WTC11 (cell line): ENCODE results near the gene GASK1A. TPM values are rescaled to one million over a fixed set of nuclear protein-coding genes. Genes with fewer than 3 reads are reported as not detected.

Experiments
- ATAC-seq: fragments of 200-7000 bp; cut with Tn5 transposase; 2 replicates; pipeline ENCODE4 v1.10.0; 2021; ENCODE audit warnings: mild to moderate bottlenecking, moderate library complexity
- CTCF ChIA-PET: fragments of 300-600 bp; sonication (Branson Sonifier 250); formaldehyde crosslinking; loops from one replicate; lab custom pipeline; 2021; ENCODE audit warnings: antibody characterized with exemption; lab: Charles Lee
- POLR2A ChIA-PET: fragments of 350-600 bp; sonication (Branson Sonifier 250); formaldehyde crosslinking; loops from one replicate; lab custom pipeline; 2021; ENCODE audit warnings: antibody characterized with exemption; lab: Charles Lee
- DNase-seq: peaks from one replicate; pipeline ENCODE4 v3.0.0; 2021; ENCODE audit warnings: low spot score
- H3K27ac Mint-ChIP-seq: 2 replicates; pipeline ENCODE4 v1.8.0; 2021; ENCODE audit warnings: mixed read lengths
- H3K27me3 Mint-ChIP-seq: 2 replicates; pipeline ENCODE4 v1.8.0; 2021; ENCODE audit warnings: low read depth, mild to moderate bottlenecking, moderate library complexity, mixed read lengths
- H3K36me3 Mint-ChIP-seq: 2 replicates; pipeline ENCODE4 v1.8.0; 2021; ENCODE audit warnings: mixed read lengths
- H3K4me1 Mint-ChIP-seq: 2 replicates; pipeline ENCODE4 v1.8.0; 2022; ENCODE audit warnings: mixed read lengths
- H3K4me3 Mint-ChIP-seq: 2 replicates; pipeline ENCODE4 v1.8.0; 2021; ENCODE audit warnings: mild to moderate bottlenecking, moderate library complexity, mixed read lengths
- H3K9me3 Mint-ChIP-seq: 2 replicates; pipeline ENCODE4 v1.8.0; 2021; ENCODE audit warnings: mixed read lengths
- ATF3 ChIP-seq: sonication (generic); formaldehyde crosslinking; conservative IDR thresholded peaks from 2 replicates; pipeline ENCODE4 v1.8.1; 2022; ENCODE audit warnings: mild to moderate bottlenecking, missing genetic modification reagents
- ATF6 ChIP-seq: sonication (generic); formaldehyde crosslinking; IDR thresholded peaks from 2 replicates; pipeline ENCODE4 v1.8.1; 2023; ENCODE audit warnings: mild to moderate bottlenecking, missing genetic modification reagents
- CREM ChIP-seq: sonication (generic); formaldehyde crosslinking; IDR thresholded peaks from 2 replicates; pipeline ENCODE4 v1.8.1; 2022; ENCODE audit warnings: mild to moderate bottlenecking, missing genetic modification reagents, moderate library complexity
- E2F4 ChIP-seq: sonication (generic); formaldehyde crosslinking; IDR thresholded peaks from 2 replicates; pipeline ENCODE4 v1.8.1; 2022; ENCODE audit warnings: low read depth, mild to moderate bottlenecking, moderate library complexity, missing genetic modification reagents, borderline replicate concordance
- ERG ChIP-seq: fragments of 250-450 bp; sonication (Bioruptor Pico); IDR thresholded peaks from 2 replicates; pipeline ENCODE4 v1.8.0; 2021; ENCODE audit warnings: mild to moderate bottlenecking
- FOXP1 ChIP-seq: sonication (generic); formaldehyde crosslinking; IDR thresholded peaks from 2 replicates; pipeline ENCODE4 v1.8.0; 2022; ENCODE audit warnings: missing genetic modification reagents, mild to moderate bottlenecking, moderate library complexity, borderline replicate concordance
- GABPB1 ChIP-seq: sonication (generic); formaldehyde crosslinking; IDR thresholded peaks from 2 replicates; pipeline ENCODE4 v1.8.1; 2023; ENCODE audit warnings: mild to moderate bottlenecking, missing genetic modification reagents
- GRHL2 ChIP-seq: fragments of 250-450 bp; sonication (Bioruptor Pico); IDR thresholded peaks from 2 replicates; pipeline ENCODE4 v1.8.0; 2022; ENCODE audit warnings: mild to moderate bottlenecking, moderate library complexity; ENCODE audit not compliant: insufficient replicate concordance, severe bottlenecking
- GTF2I ChIP-seq: fragments of 250-450 bp; sonication (Bioruptor Pico); conservative IDR thresholded peaks from 2 replicates; pipeline ENCODE4 v1.4.0; 2021; ENCODE audit warnings: mild to moderate bottlenecking
- HMGA2 ChIP-seq: fragments of 250-450 bp; sonication (Bioruptor Pico); IDR thresholded peaks from 2 replicates; pipeline ENCODE4 v1.4.0; 2021; ENCODE audit warnings: mild to moderate bottlenecking, moderate library complexity
- IRF1 ChIP-seq: sonication (generic); formaldehyde crosslinking; IDR thresholded peaks from 2 replicates; pipeline ENCODE4 v1.8.0; 2023; ENCODE audit warnings: missing genetic modification reagents
- NFE2L1 ChIP-seq: sonication (generic); formaldehyde crosslinking; IDR thresholded peaks from 2 replicates; pipeline ENCODE4 v1.8.1; 2023; ENCODE audit warnings: missing genetic modification reagents
- PREB ChIP-seq: sonication (generic); formaldehyde crosslinking; IDR thresholded peaks from 2 replicates; pipeline ENCODE4 v1.8.1; 2022; ENCODE audit warnings: mild to moderate bottlenecking, missing genetic modification reagents, moderate library complexity, borderline replicate concordance
- SMAD3 ChIP-seq: sonication (generic); formaldehyde crosslinking; IDR thresholded peaks from 2 replicates; pipeline ENCODE4 v1.8.0; 2022; ENCODE audit warnings: missing genetic modification reagents, mild to moderate bottlenecking, borderline replicate concordance
- SOX15 ChIP-seq: fragments of 250-450 bp; sonication (Bioruptor Pico); IDR thresholded peaks from 2 replicates; pipeline ENCODE4 v1.9.0; 2021; ENCODE audit warnings: mild to moderate bottlenecking
- TEAD1 ChIP-seq: sonication (generic); formaldehyde crosslinking; IDR thresholded peaks from 2 replicates; pipeline ENCODE4 v1.8.0; 2022; ENCODE audit warnings: mild to moderate bottlenecking, missing genetic modification reagents
- ZBTB21 ChIP-seq: sonication (generic); formaldehyde crosslinking; IDR thresholded peaks from 2 replicates; pipeline ENCODE4 v1.8.1; 2023; ENCODE audit warnings: mild to moderate bottlenecking, missing genetic modification reagents, borderline replicate concordance
- ZMAT4 ChIP-seq: fragments of 250-450 bp; sonication (Bioruptor Pico); IDR thresholded peaks from 2 replicates; pipeline ENCODE4 v1.9.0; 2021; ENCODE audit warnings: mild to moderate bottlenecking
- ZNF263 ChIP-seq: sonication (generic); formaldehyde crosslinking; IDR thresholded peaks from 2 replicates; pipeline ENCODE4 v1.8.1; 2022; ENCODE audit warnings: low read depth, mild to moderate bottlenecking, moderate library complexity, missing genetic modification reagents
- ZNF317 ChIP-seq: sonication (generic); formaldehyde crosslinking; IDR thresholded peaks from 2 replicates; pipeline ENCODE4 v1.8.1; 2023; ENCODE audit warnings: low read depth, mild to moderate bottlenecking, moderate library complexity, missing genetic modification reagents, borderline replicate concordance
- ZNF512 ChIP-seq: sonication (generic); formaldehyde crosslinking; IDR thresholded peaks from 2 replicates; pipeline ENCODE4 v1.8.1; 2022; ENCODE audit warnings: missing genetic modification reagents, borderline replicate concordance
- total RNA-seq: library from RNA; stranded (reverse); gene quantifications from 3 replicates; pipeline ENCODE4 v1.2.3, GENCODE V29; 2021

Gene GASK1A
- total RNA-seq, 1 experiment from 2014 or later = 9.6 TPM

- TF ChIP-seq ATF6 (CRISPR knock-in tag) (no peak), ZMAT4 (CRISPR knock-in tag) (no peak)
These were observed 41.8 kb upstream of the GASK1A start (continued) for GRCh38 chr3:42937334-42937733.

- no peak for DNase-seq
- CTCF ChIA-PET = interaction anchor here (2.6 kb wide), 1 partner anchor 19 kb away, joined by 7 read pairs; no protein-coding TSS in a partner anchor
- no peak overlapping the region for H3K27ac Mint-ChIP-seq
- H3K4me1 Mint-ChIP-seq = no peaks in the 10 kb centered on the region
- POLR2A ChIA-PET = no interaction called here
- no peaks in the 10 kb centered on the region for H3K9me3 Mint-ChIP-seq
- H3K36me3 Mint-ChIP-seq = no peaks in the 10 kb centered on the region
- no peaks in the 10 kb centered on the region for H3K27me3 Mint-ChIP-seq
- no peak for TF ChIP-seq FOXP1
- peak; percentile 90 for TF ChIP-seq HMGA2 (CRISPR knock-in tag)
- no peak for TF ChIP-seq ZNF263 (CRISPR knock-in tag)
- TF ChIP-seq ZBTB21 (CRISPR knock-in tag) = no peak
- no peak for TF ChIP-seq SMAD3
- H3K4me3 Mint-ChIP-seq = no peak overlapping the region
- ATAC-seq = no peak
These were observed 36.4 kb upstream of the GASK1A start for GRCh38 chr3:42942693-42943092.

GRCh38 chr3:42946050-42946449, 33.1 kb upstream of the GASK1A start:
- no peaks in the 10 kb centered on the region; the same call in 1 of the 2 replicates for H3K27me3 Mint-ChIP-seq
- TF ChIP-seq ZNF263 (CRISPR knock-in tag) (no peak), GRHL2 (CRISPR knock-in tag) (no peak), TEAD1 (CRISPR knock-in tag) (no peak), ZNF317 (CRISPR knock-in tag) (no peak), NFE2L1 (CRISPR knock-in tag) (no peak), SMAD3 (no peak), GTF2I (CRISPR knock-in tag) (no peak), ERG (CRISPR knock-in tag) (no peak), GABPB1 (no peak), ATF3 (CRISPR knock-in tag) (no peak), SOX15 (CRISPR knock-in tag) (no peak), E2F4 (no peak), ZNF512 (no peak), PREB (no peak), CREM (CRISPR knock-in tag) (no peak), IRF1 (no peak)
- TF ChIP-seq, all 79 proteins: peak for 0
- Mint-ChIP-seq H3K9me3 (peaks cover 4% of the 10 kb centered on the region; the same call in 1 of the 2 replicates), H3K4me1 (no peaks in the 10 kb centered on the region), H3K4me3 (no peak overlapping the region), H3K36me3 (no peaks in the 10 kb centered on the region), H3K27ac (no peak overlapping the region)
- ChIA-PET POLR2A (no interaction called here), CTCF (interaction anchor here (2.0 kb wide), 1 partner anchor 15 kb away, joined by 7 read pairs; no protein-coding TSS in a partner anchor)
- ATAC-seq (no peak), DNase-seq (no peak)
